ENCODE results near the gene FRMPD4. TPM values are rescaled to one million over a fixed set of nuclear protein-coding genes. Genes with fewer than 3 reads are reported as not detected.

Gene FRMPD4
- total RNA-seq, 4 donors from 2014 or later: 0.16 TPM; not detected in 3

- TF ChIP-seq POLR2A (IDR thresholded peaks at IDR 0.05): no peak
- TF ChIP-seq CTCF (IDR thresholded peaks at IDR 0.05): no peak
- DNase-seq (ENCODE audit: low spot score in 2 of 2): no peak
- no peak overlapping the region for H3K4me3 ChIP-seq (ENCODE audit: low read depth, poor library complexity, severe bottlenecking)
- intact Hi-C loops (cut with DNase I; ENCODE audit: low total_unique reads): no loop called here
- 41 to 47% methylated on average over 2 of the region's 2 CpGs for WGBS, 2 donors
Observed at GRCh38 chrX:12315526-12315925, 177.3 kb downstream of the FRMPD4 start.

GRCh38 chrX:12319003-12319519 lies 180.8 kb downstream of the FRMPD4 start:
- intact Hi-C loops (cut with DNase I; ENCODE audit: low total_unique reads): no loop called here
- 48 to 56% methylated on average over 5 of the region's 5 CpGs for WGBS, 2 donors
- H3K4me3 ChIP-seq (ENCODE audit: low read depth, poor library complexity, severe bottlenecking): no peak overlapping the region
- TF ChIP-seq CTCF (IDR thresholded peaks at IDR 0.05): no peak
- TF ChIP-seq POLR2A (IDR thresholded peaks at IDR 0.05): no peak
- DNase-seq (ENCODE audit: low spot score in 2 of 2): no peak

- DNase-seq (ENCODE audit: low spot score in 2 of 2): no peak
- WGBS, 2 donors: 55 to 58% methylated on average over 2 of the region's 2 CpGs
- TF ChIP-seq POLR2A (IDR thresholded peaks at IDR 0.05): no peak
- no peak for TF ChIP-seq CTCF (IDR thresholded peaks at IDR 0.05)
- H3K4me3 ChIP-seq (ENCODE audit: low read depth, poor library complexity, severe bottlenecking): no peak overlapping the region
- intact Hi-C loops (cut with DNase I; ENCODE audit: low total_unique reads): no loop called here
Observed at GRCh38 chrX:12319992-12320391, 181.7 kb downstream of the FRMPD4 start.

GRCh38 chrX:12322031-12322430 lies 183.8 kb downstream of the FRMPD4 start:
- TF ChIP-seq POLR2A (IDR thresholded peaks at IDR 0.05) (no peak), CTCF (IDR thresholded peaks at IDR 0.05) (no peak)
- no peak for DNase-seq (ENCODE audit: low spot score in 2 of 2)
- intact Hi-C loops (cut with DNase I; ENCODE audit: low total_unique reads): no loop called here
- H3K4me3 ChIP-seq (ENCODE audit: low read depth, poor library complexity, severe bottlenecking): no peak overlapping the region

- no peak for DNase-seq (ENCODE audit: low spot score in 2 of 2)
- TF ChIP-seq CTCF (IDR thresholded peaks at IDR 0.05): no peak
- TF ChIP-seq POLR2A (IDR thresholded peaks at IDR 0.05): no peak
- intact Hi-C loops (cut with DNase I; ENCODE audit: low total_unique reads): no loop called here
- 51 to 57% methylated on average over 2 of the region's 2 CpGs for WGBS, 2 donors
- no peak overlapping the region for H3K4me3 ChIP-seq (ENCODE audit: low read depth, poor library complexity, severe bottlenecking)
Observed at GRCh38 chrX:12325171-12325570, 186.9 kb downstream of the FRMPD4 start.

GRCh38 chrX:12327836-12328235 lies 189.6 kb downstream of the FRMPD4 start:
- TF ChIP-seq POLR2A (IDR thresholded peaks at IDR 0.05): no peak
- TF ChIP-seq CTCF (IDR thresholded peaks at IDR 0.05): no peak
- intact Hi-C loops (cut with DNase I; ENCODE audit: low total_unique reads): no loop called here
- DNase-seq (ENCODE audit: low spot score in 2 of 2): no peak
- no peak overlapping the region for H3K4me3 ChIP-seq (ENCODE audit: low read depth, poor library complexity, severe bottlenecking)

Measured in lower leg skin (tissue), 4 donors.